OCI-M2 (cell line): ENCODE measurements around the gene ZFAND3.

Source experiments
- DNase-seq: peaks from one replicate; lab custom pipeline; 2025; ENCODE audit not compliant: unreplicated experiment; lab: John Stamatoyannopoulos, UW

The ZFAND3 gene

DNA sequence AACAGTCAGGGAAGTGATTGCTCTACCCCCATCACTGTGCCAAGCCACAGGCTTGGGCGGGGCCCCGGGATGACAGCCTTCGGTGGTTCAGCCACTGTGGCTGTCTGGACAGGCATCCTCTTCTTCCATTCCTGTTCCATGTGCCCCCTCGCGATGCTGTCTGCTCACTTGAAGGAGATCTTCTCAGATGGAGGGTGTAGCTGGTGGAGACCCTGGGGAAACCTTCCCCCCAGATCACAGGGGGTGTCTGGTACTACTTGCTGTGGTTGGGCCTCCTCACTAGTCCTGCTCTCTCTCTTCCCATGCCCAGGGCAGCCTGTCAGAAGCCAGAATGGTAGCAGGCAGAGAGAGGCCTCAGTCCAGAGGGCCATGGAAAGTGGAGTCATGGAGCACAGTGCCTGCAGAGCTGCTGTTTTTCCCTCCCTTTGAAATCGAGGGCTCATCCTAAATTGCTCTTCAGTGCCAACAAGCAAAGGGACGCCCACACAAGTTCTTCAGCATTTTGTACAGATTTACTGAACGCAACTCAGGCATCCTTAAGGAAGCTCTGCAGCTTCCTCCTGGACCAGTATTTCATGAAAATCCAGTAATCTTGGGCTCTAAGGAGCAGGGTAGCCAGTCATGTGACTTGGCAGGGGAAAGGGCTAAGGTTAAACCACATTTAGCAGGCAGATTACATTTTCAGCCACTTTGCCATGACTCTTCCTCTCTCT lies 326.6 kb downstream of the ZFAND3 start:
- DNase-seq = no peak

DNA sequence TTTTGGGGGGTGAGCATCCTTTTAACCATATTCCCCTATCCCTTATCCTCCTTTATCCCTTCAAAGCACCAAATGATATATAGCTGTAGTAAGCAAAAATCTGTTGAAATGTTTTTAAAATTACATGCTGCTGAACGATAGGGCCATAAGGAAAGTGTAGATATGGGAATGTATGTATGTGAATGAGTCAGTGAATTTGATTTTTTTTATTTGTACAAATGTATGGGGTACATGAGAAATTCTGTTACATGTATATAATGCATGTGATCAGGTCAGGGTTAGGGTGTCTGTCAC lies 327.2 kb downstream of the ZFAND3 start:
- no peak for DNase-seq

GRCh38 chr6:38148606-38149005 lies 329.1 kb downstream of the ZFAND3 start:
- DNase-seq = no peak

GRCh38 chr6:38149531-38149930 lies 330.0 kb downstream of the ZFAND3 start:
- no peak for DNase-seq

GRCh38 chr6:38150021-38150420 lies 330.5 kb downstream of the ZFAND3 start:
- no peak for DNase-seq

DNA sequence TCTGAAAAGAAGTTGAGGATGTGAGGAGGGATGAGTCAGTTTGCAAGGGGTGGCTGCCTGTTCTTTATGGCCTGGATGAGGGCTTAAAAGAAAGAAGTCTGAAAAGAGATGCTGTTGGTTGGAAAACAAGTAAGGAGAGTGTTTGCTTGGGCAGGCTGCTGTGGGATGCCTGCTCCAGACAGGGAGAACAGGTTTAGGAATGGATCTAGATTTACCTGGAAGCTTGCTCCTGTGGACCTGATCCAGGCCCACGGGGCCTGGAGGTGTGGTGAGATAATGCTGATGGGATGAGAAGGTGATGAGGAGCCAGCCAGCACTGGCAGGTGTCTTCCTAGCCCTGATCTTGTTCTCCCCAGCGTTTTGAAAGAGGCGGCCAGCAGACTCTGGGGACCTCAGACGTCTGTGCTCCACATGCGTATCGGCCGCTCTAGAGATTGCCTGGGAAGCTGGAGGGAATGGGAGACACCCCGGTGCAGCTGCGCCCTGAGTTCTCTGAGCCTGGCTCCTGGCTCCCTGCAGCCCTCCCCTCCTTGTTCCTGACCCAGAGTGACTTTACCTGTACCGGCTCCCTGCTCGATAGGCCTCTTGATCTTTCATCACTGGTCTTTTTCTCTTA lies 331.3 kb downstream of the ZFAND3 start:
- no peak for DNase-seq

- DNase-seq = no peak
Measured at GRCh38 chr6:38151580-38152500, 332.3 kb downstream of the ZFAND3 start.

- no peak for DNase-seq
Measured at GRCh38 chr6:38152620-38153019, 333.1 kb downstream of the ZFAND3 start.

DNA sequence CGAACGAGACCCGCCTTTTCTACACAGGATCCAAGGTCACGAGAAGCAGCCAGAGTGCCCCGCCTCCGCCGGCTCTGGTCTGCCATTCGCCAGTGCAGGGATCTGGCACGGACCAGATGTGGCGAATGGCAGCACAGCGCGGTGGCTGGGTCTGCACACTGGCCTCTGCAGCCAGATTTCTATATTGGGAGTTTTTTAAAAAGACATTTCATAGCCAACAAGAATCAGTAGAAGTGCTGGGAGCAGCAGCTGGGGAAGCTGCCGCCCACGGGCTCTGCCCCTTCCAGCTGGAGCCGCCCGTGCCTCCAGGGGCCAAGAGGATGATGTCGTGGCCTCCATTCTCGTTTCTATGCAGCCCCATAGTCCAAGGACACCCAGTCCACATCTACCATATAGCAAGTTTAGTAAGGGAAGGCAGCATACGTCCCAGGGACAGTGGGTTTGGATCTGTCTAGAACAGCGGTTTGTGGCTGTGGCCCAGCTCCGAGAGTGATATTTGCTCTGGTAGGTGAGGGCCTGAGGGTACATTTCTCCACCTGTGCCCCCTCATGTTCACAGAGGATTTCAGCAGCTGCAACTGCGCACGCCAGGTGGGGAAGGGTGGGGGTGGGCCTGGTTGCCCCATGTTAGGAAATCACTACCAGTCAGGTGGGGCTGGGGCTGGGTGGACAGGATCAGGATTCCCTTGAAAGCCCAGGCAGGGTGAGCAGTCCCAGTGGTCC lies 333.7 kb downstream of the ZFAND3 start:
- DNase-seq = no peak

GRCh38 chr6:38153798-38154345 lies 334.3 kb downstream of the ZFAND3 start:
- DNase-seq = no peak

DNA sequence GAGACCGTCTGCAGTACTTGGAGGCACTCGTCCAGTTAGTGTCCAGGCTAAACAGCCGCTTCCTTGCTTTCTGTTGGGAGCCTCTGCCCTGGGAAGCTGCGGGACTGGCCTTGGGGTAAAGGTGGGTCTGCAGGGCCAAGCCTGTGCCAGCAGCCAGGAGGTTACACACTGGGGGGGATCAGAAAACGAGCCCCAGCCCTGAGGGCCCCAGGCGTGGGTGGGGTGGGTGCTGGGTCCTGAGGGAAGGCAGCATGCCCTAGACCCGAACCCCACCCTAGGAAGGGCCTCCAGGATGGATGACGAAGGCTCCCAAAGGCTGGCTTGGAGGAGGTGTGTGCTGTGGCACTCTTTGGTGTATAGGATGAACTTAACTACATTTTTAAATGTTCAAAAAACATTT lies 335.2 kb downstream of the ZFAND3 start:
- DNase-seq = no peak

DNA sequence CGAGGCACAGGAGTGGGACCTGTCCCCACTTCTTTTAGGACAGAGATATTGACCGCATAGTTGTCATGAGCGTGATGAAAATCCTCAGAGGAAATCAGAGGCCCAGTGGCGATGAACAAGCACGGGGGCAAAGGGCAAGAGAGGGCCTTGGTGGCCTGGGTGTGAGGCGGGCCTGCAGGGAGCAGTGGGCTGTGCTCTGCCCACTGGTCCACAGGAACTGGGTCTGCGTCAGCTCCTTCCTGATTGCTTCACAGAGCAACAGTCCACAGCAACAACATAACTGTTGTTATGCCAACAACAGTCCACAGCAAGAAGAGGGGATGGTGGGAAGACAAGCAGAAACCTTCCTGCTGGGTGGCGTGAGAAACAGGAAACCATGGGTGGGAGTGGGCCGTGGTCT lies 335.6 kb downstream of the ZFAND3 start:
- no peak for DNase-seq

GRCh38 chr6:38155621-38156204 lies 336.2 kb downstream of the ZFAND3 start:
- DNase-seq = no peak

DNA sequence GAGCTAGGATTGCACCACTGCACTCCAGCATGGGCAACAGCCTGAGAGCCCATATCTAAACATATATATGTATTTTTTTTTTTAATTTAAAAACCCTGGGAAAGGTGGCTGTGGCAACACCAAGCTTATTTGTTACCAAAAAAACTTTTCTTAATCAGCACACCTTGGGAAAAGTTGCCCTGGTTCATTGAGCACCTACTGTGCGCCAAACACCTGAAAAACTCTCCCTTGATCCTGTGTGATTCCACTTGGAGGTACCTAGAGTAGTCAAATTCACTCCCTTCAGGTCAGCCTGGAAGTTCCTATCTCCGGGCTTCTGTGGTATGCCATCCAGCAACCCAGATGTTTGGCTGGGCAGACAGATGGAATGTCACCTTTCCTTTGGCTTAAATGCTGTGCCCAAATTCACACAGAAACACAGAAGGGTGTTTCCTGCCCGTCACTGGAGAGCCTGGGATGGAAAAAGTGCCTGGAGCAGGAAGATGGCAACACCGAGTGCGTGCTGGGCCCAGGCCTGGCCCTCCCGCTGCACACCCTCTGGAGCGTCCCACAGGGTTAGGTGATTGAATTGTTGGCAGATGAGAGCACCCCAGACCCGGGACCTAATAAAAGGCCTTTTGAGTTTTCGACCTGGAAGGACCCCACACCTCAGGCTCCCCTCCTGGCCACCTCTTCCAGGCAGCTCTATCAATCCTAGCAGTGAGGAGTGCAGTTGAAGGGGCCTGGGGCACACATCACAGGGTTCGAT lies 337.5 kb downstream of the ZFAND3 start:
- no peak for DNase-seq

DNA sequence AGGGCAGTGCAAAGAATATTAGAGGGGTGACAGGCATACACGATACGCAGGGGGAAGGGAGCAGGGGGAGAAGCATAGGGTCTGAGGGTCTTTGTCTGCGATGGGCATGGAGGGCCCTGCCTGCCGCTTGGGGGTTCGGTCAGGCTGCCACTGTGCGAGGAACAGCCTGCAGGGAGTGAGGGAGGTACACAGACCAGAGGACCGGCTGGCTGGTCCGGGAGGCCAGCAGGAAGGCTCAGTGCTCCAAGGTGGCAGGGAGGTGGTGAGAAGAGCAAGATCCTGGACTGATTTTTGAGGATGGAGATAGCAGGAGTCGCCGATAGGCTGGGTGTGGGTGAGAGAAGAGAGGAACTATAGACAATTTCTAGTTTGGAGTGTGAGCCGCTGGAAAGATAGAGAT lies 338.4 kb downstream of the ZFAND3 start:
- DNase-seq = no peak

DNA sequence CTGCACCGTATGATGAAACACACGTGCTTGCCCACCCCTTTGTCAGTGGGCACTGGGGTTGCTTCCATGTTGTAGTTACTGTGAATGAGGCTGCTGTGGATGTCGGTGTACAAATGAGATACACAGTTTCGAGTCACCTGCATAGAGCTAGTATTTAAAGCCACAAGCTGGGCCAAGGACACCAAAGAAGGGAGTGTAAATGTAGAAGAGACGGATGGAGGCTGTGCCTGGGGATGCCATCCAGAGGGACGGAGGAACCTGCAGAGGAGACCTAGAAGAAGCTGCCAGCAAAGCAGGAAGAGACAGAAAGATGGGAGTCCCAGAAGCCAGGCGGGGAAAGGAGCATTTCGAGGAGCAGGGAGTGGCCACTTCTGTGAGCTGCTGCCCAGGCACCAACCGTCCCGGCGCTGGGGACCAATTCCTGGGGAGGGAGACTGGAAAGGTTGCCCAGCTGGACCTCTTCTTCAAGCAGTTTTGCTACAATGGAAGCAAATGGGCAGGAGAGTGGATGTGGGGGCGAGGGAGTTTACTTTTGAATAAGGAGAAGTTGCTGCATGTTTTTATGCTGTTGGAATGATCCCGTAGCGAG lies 339.3 kb downstream of the ZFAND3 start:
- no peak for DNase-seq

DNA sequence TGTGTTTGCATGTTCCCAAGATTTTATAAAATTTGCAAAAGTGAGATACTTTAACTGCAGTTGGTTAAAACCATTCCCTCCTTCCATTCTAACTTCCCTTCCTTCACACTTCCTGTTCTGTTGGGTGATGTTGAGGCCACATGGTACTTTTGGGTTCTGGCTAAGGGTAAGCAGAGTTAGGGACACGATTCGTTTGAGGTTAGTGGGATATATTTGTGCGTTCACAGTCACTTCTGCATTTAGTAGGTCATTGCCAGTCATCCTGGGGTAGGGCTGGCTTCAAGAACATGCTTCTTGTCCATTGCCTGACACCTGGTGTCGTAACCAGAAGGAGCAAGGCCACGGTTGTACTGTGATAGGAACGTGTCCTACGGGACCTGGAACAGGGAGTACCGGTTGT lies 340.1 kb downstream of the ZFAND3 start:
- DNase-seq = no peak

DNA sequence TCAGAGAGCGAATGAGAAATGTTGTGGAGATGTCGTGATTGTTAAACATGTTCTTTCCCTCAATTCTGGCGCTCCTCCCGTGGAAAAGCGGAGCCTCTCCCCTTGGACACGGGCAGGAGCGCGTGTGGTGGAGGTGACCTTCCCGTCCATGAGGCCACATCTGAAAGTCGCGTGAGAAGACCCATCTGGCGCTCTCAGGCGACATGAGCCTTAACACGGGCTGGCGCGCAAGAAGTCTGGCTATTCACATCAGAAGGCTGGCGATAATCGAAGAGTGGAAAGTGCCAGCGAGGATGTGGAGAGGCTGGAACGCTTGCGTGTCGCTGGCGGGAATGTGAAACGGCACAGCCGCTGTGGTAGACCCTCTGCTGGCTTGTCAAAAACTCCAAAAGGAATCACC lies 341.3 kb downstream of the ZFAND3 start:
- no peak for DNase-seq

DNA sequence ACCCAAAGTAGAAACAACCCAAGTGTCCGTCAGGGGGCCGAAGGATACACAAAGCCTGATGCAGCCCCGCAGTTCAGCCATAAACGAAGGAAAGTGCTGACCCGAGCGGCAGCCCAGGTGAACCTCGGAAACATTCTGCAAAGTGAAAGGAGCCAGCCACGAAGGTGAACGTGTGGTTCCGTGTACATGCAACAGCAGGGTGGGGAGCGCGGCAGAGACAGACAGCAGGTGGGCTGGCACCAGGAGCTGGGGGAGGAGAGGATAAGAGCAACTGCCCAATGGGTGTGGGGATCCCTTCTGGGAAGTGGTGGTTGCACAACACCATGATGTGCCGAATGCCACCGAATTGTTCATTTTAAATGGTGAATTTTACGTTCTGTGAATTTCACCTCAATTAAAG lies 341.8 kb downstream of the ZFAND3 start:
- no peak for DNase-seq
